ENCODE measurements around the gene DKC1. TPM values are rescaled to one million over a fixed set of nuclear protein-coding genes. Genes with fewer than 3 reads are reported as not detected.

Gene DKC1
- polyA plus RNA-seq, 3 donors = 14.1 to 21.6 (median 17.0) TPM

- intact Hi-C loops (cut with micrococcal nuclease) = no loop called here
- peak overlapping the region in 3 of 7 donors; percentile 8 to 48 (median 15) for H3K27ac Mint-ChIP-seq
- Histone ChIP-seq H3K4me1 (ENCODE audit: control insufficient read depth in 1 of 2, insufficient read depth in 2 of 2, low read length in 2 of 2) (peaks cover 32 to 40% of the 10 kb centered on the region in 2 donors), H3K4me2 (replicated peaks; ENCODE audit: extremely low read depth, low read length, poor library complexity, severe bottlenecking) (no peak overlapping the region), H4K20me1 (ENCODE audit: insufficient read depth, low read length) (no peaks in the 10 kb centered on the region), H3K36me3 (replicated peaks in 1 of 2; ENCODE audit: control insufficient read depth in 1 of 2, insufficient read depth in 2 of 2, low read length in 2 of 2) (peaks cover 11 to 39% of the 10 kb centered on the region in 2 donors), H3K27me3 (ENCODE audit: control insufficient read depth in 2 of 2, insufficient read depth in 2 of 2, low read length in 2 of 2) (no peaks in the 10 kb centered on the region), H2AFZ (ENCODE audit: insufficient read depth, low read depth, low read length, poor library complexity, severe bottlenecking) (no peak overlapping the region), H3K79me2 (ENCODE audit: insufficient read depth, low read length) (peaks cover 77% of the 10 kb centered on the region), H3K9ac (ENCODE audit: insufficient read depth, low read length, poor library complexity, severe bottlenecking) (no peak overlapping the region), H3K27ac (ENCODE audit: low read depth in 1 of 2, low read length in 2 of 2) (no peak overlapping the region), H3K9me3 (replicated peaks in 1 of 2; ENCODE audit: control insufficient read depth in 1 of 2, insufficient read depth in 1 of 2, low read length in 2 of 2) (no peaks in the 10 kb centered on the region), H3K4me3 (replicated peaks in 1 of 3; ENCODE audit: low read depth in 2 of 3, low read length in 3 of 3) (no peak overlapping the region)
- peaks cover 0 to 2% (median 0%) of the 10 kb centered on the region in 7 donors for H3K9me3 Mint-ChIP-seq
- peaks cover 37 to 50% of the 10 kb centered on the region in 2 donors for H3K36me3 Mint-ChIP-seq
- DNase-seq = no peak
- H3K4me1 Mint-ChIP-seq = peaks cover 36% of the 10 kb centered on the region
- TF ChIP-seq CTCF (IDR thresholded peaks at IDR 0.05) = no peak
- H3K4me3 Mint-ChIP-seq = no peak overlapping the region
- no CpG with 5 or more reads among the region's 7 CpGs for WGBS (ENCODE audit: insufficient coverage)
- peaks cover 0 to 1% (median 0%) of the 10 kb centered on the region in 3 donors for H3K27me3 Mint-ChIP-seq (ENCODE audit: low read depth in 3 of 3)
These were observed 30.6 kb downstream of the DKC1 start for GRCh38 chrX:154793084-154793795.

- H3K36me3 ChIP-seq (replicated peaks in 1 of 2; ENCODE audit: control insufficient read depth in 1 of 2, insufficient read depth in 2 of 2, low read length in 2 of 2) = peaks cover 7 to 21% of the 10 kb centered on the region in 2 donors
- peak overlapping the region; percentile 75 to 89 for H3K27ac ChIP-seq (ENCODE audit: low read depth in 1 of 2, low read length in 2 of 2)
- H3K4me1 ChIP-seq (ENCODE audit: control insufficient read depth in 1 of 2, insufficient read depth in 2 of 2, low read length in 2 of 2) = peaks cover 48 to 54% of the 10 kb centered on the region in 2 donors
- Mint-ChIP-seq H3K4me1 (peaks cover 50% of the 10 kb centered on the region), H3K4me3 (no peak overlapping the region), H3K9me3 (peaks cover 0 to 2% (median 0%) of the 10 kb centered on the region in 7 donors), H3K27me3 (ENCODE audit: low read depth in 3 of 3) (peaks cover 0 to 2% (median 0%) of the 10 kb centered on the region in 3 donors), H3K27ac (peak overlapping the region; percentile 88 to 96 (median 93)), H3K36me3 (peaks cover 30 to 44% of the 10 kb centered on the region in 2 donors)
- no peaks in the 10 kb centered on the region for H4K20me1 ChIP-seq (ENCODE audit: insufficient read depth, low read length)
- intact Hi-C loops (cut with micrococcal nuclease) = loop anchor here in 1 of 2 donors (5.0 kb wide), 1 partner anchor 33 kb away; the partner anchor contains the start of gene DKC1
- peaks cover 90% of the 10 kb centered on the region for H3K79me2 ChIP-seq (ENCODE audit: insufficient read depth, low read length)
- H3K4me2 ChIP-seq (replicated peaks; ENCODE audit: extremely low read depth, low read length, poor library complexity, severe bottlenecking) = peak overlapping the region; percentile 1
- H3K4me3 ChIP-seq (replicated peaks in 1 of 3; ENCODE audit: low read depth in 2 of 3, low read length in 3 of 3) = no peak overlapping the region
- H3K9me3 ChIP-seq (replicated peaks in 1 of 2; ENCODE audit: control insufficient read depth in 1 of 2, insufficient read depth in 1 of 2, low read length in 2 of 2) = no peaks in the 10 kb centered on the region
- DNase-seq = peak; percentile 36 to 74 (median 62)
- TF ChIP-seq CTCF (IDR thresholded peaks at IDR 0.05) = no peak
- peak overlapping the region; percentile 30 for H2AFZ ChIP-seq (ENCODE audit: insufficient read depth, low read depth, low read length, poor library complexity, severe bottlenecking)
- no peak overlapping the region for H3K9ac ChIP-seq (ENCODE audit: insufficient read depth, low read length, poor library complexity, severe bottlenecking)
- H3K27me3 ChIP-seq (ENCODE audit: control insufficient read depth in 2 of 2, insufficient read depth in 2 of 2, low read length in 2 of 2) = no peaks in the 10 kb centered on the region
- no CpG with 5 or more reads among the region's 2 CpGs for WGBS (ENCODE audit: insufficient coverage)
These were observed 32.4 kb downstream of the DKC1 start for GRCh38 chrX:154795016-154795415.

Measured in CD14-positive monocyte (primary cell).